Heart left ventricle (tissue), 13 donors: ENCODE data around the gene UPF2.

Experiments
- POLR2A ChIP-seq, 2 donors: fragments of 450-650 bp; IDR thresholded peaks; one replicate each; pipeline ENCODE4 v1.6.1; 2017; ENCODE audit warnings: antibody characterized with exemption in 2 of 2, mild to moderate bottlenecking in 2 of 2, moderate library complexity in 2 of 2
- TF ChIP-seq, protein P1 (sequence below), 12 donors: fragments of 200-600 bp; sonication (generic) in 4 of 12; IDR thresholded peaks; one replicate each; pipeline versions ENCODE4 v1.5.0 to v1.8.0; 2018 to 2022; ENCODE audit warnings: antibody characterized with exemption in 12 of 12, mild to moderate bottlenecking in 5 of 12
- donor health status: ischemic (EF 13 %, LVEDD 7.1; RV severe dilation, severe dysfunction).
- donor health status: DM: no; HTN: yes; CAD: no.
- donor health status: DM: no; HTN: no; CAD: no.
- donor health status: ischemic (EF 25% LVEDD 6.9; RV normal size, moderate dysfunction).
- donor health status: ischemic (EF 25% LVEDD 5.7; RV mildly dilated, moderate dysfunction).
- donor health status: ischemic (EF 35%, LVEDD 5.7; RV mildly dilated, moderate dysfunction).
- donor health status: nonischemic (EF 11% LVEDD 7.7; RV severe dilation, severe dysfunction).
- donor health status: DM: yes; HTN: yes; CAD: no.
- donor health status: PGD.
- donor health status: ischemic (EF 29% LVEDD 5.4; RV normal size, mild dysfunction).
- donor health status: nonischemic (EF 23%, LVEDD 6.1; RV moderate dilation, normal function).

DNA sequence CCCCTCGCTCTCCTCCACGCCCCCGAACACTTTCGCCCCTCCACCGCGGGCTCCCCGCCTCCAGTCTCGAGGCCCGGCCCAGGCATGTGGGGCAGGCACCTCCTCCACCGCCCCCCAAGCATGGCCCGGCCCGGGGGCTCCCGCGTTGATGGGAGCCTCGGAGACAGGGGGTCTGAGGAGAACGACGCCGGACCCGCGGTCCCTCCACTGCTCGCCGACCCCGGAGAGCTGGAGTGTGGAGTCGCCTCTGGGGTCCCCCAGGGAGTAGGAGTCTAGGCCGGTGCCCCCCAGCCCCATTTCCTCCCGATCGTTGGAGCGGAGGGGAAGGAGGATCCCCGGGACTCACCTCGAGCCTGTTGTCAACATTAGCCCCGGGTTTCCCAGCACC, 206 bp downstream of the UPF2 start:
- no peak for TF ChIP-seq POLR2A (IDR thresholded peaks at IDR 0.05)
- TF ChIP-seq, protein P1, sequence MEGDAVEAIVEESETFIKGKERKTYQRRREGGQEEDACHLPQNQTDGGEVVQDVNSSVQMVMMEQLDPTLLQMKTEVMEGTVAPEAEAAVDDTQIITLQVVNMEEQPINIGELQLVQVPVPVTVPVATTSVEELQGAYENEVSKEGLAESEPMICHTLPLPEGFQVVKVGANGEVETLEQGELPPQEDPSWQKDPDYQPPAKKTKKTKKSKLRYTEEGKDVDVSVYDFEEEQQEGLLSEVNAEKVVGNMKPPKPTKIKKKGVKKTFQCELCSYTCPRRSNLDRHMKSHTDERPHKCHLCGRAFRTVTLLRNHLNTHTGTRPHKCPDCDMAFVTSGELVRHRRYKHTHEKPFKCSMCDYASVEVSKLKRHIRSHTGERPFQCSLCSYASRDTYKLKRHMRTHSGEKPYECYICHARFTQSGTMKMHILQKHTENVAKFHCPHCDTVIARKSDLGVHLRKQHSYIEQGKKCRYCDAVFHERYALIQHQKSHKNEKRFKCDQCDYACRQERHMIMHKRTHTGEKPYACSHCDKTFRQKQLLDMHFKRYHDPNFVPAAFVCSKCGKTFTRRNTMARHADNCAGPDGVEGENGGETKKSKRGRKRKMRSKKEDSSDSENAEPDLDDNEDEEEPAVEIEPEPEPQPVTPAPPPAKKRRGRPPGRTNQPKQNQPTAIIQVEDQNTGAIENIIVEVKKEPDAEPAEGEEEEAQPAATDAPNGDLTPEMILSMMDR (IDR thresholded peaks at IDR 0.05) = no peak
